Uterus (tissue), 2 donors: ENCODE results near the gene PRR5L.

ENCODE experiments used
- POLR2A ChIP-seq, 2 donors: fragments of 450-650 bp; IDR thresholded peaks; one replicate each; pipeline ENCODE4 v1.6.1; 2016; ENCODE audit warnings: antibody characterized with exemption in 2 of 2, mild to moderate bottlenecking in 1 of 2, moderate library complexity in 1 of 2
- TF ChIP-seq, protein P1 (sequence below), 4 experiments: fragments of 200-600 bp in 2 of 4; fragments of 450-650 bp in 2 of 4; sonication (generic) in 2 of 4; IDR thresholded peaks; one replicate each; pipeline ENCODE4 v1.5.1; 2016 to 2019; ENCODE audit warnings: antibody characterized with exemption in 4 of 4, mild to moderate bottlenecking in 2 of 4, moderate library complexity in 1 of 4

DNA sequence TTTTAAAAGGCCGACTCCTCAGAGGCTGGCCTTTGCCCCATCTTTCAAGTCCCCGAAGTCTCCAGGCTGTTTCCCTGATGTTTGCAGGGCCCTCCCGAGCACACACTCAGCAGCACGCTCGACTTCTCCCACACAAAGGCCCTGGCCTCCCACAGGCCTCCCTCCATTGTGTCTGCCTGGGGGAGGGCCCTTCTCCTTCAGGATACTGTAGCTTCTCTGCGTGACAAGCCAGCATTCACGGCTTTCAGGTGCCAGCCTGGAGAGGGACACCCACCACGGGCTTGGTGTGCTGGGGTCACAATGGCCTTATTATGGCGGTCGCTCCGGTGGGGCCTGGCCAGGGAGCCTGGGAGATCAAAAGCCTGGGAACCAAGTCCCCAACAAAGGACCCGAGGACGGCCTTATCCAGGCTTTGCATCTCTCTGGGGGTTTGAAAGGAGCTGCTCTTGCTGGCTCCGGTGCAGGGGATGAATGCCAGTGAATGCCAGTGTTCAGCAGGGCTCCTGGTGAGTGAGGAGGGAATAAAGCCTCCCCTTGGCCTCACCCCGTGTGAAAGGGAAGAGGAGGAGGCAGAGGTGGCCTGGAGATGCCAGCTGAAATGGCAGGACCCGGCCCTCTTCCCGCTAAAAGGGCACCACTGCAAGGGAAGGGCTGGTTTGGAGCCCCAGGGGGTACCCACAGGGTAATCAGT is 159.0 kb downstream of the PRR5L start:
- TF ChIP-seq, protein P1, sequence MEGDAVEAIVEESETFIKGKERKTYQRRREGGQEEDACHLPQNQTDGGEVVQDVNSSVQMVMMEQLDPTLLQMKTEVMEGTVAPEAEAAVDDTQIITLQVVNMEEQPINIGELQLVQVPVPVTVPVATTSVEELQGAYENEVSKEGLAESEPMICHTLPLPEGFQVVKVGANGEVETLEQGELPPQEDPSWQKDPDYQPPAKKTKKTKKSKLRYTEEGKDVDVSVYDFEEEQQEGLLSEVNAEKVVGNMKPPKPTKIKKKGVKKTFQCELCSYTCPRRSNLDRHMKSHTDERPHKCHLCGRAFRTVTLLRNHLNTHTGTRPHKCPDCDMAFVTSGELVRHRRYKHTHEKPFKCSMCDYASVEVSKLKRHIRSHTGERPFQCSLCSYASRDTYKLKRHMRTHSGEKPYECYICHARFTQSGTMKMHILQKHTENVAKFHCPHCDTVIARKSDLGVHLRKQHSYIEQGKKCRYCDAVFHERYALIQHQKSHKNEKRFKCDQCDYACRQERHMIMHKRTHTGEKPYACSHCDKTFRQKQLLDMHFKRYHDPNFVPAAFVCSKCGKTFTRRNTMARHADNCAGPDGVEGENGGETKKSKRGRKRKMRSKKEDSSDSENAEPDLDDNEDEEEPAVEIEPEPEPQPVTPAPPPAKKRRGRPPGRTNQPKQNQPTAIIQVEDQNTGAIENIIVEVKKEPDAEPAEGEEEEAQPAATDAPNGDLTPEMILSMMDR (IDR thresholded peaks at IDR 0.05): no peak
- TF ChIP-seq POLR2A (IDR thresholded peaks at IDR 0.05): no peak
